Measurements from ENCODE around the gene RLF. TPM values are rescaled to one million over a fixed set of nuclear protein-coding genes. Genes with fewer than 3 reads are reported as not detected.

Gene RLF
- total and polyA plus RNA-seq, 9 of the 15 experiments (the other 6 are each of a cell fraction or from before 2014, with no cell fraction given): 3.6 to 35.0 (median 21.2) TPM

- no peak for TF ChIP-seq HINFP (tag; conservative IDR thresholded peaks at IDR 0.05; ENCODE audit: low read depth)
- no peak for TF ChIP-seq FOXJ2 (tag; IDR thresholded peaks at IDR 0.05)
- TF ChIP-seq ZZZ3 (IDR thresholded peaks at IDR 0.05): no peak
- TF ChIP-seq ZNF830 (CRISPR knock-in tag; IDR thresholded peaks at IDR 0.05): 0 out of 2 replicates have a peak, but pooled peaks have one; percentile 85
- no peak for TF ChIP-seq ZNF354B (CRISPR knock-in tag; IDR thresholded peaks at IDR 0.05)
- TF ChIP-seq ZNF707 (CRISPR knock-in tag; conservative IDR thresholded peaks at IDR 0.05): no peak
- TF ChIP-seq ZNF12 (CRISPR knock-in tag; IDR thresholded peaks at IDR 0.05): no peak
- no peak for TF ChIP-seq ILF3 (IDR thresholded peaks at IDR 0.05; ENCODE audit: borderline replicate concordance)
- 0 out of 2 replicates have a peak, but pooled peaks have one; percentile 1 for TF ChIP-seq THAP12 (CRISPR knock-in tag; IDR thresholded peaks at IDR 0.05)
- TF ChIP-seq GATA2 (CRISPR knock-in tag; IDR thresholded peaks at IDR 0.05): peak; percentile 34; the same call in 1 of the 2 replicates
- no peak for TF ChIP-seq PBX2 (CRISPR knock-in tag; IDR thresholded peaks at IDR 0.05; ENCODE audit: low read depth)
- TF ChIP-seq PBX2 (tag; conservative IDR thresholded peaks at IDR 0.05; ENCODE audit: low read depth): no peak
- no peak for TF ChIP-seq CGGBP1 (CRISPR knock-in tag; IDR thresholded peaks at IDR 0.05)
- no peak for TF ChIP-seq ZNF766 (CRISPR knock-in tag; conservative IDR thresholded peaks at IDR 0.05)
- TF ChIP-seq ZNF282 (CRISPR knock-in tag; IDR thresholded peaks at IDR 0.05): no peak
- TF ChIP-seq MEF2D (tag; conservative IDR thresholded peaks at IDR 0.05; ENCODE audit: low read depth): no peak
- 0 out of 2 replicates have a peak, but pooled peaks have one; percentile 8 for TF ChIP-seq RUNX1 (IDR thresholded peaks at IDR 0.05; ENCODE audit: low read depth)
- TF ChIP-seq RBM39 (optimal IDR thresholded peaks at IDR 0.05; ENCODE audit: low read depth, low read length): no peak
- TF ChIP-seq MLLT1 (IDR thresholded peaks at IDR 0.05): no peak
Measured at GRCh38 chr1:40258445-40258769, 97.2 kb downstream of the RLF start (continued).
